GM21367 (cell line): Measurements from ENCODE around the gene ZNF423.

ENCODE experiments used
- ATAC-seq: cut with Tn5 transposase; IDR thresholded peaks from one replicate; pipeline ENCODE4 v1.9.1; 2021; ENCODE audit not compliant: unreplicated experiment

Gene ZNF423

GRCh38 chr16:49502136-49502881, 353.6 kb downstream of the ZNF423 start:
- ATAC-seq: no peak

DNA sequence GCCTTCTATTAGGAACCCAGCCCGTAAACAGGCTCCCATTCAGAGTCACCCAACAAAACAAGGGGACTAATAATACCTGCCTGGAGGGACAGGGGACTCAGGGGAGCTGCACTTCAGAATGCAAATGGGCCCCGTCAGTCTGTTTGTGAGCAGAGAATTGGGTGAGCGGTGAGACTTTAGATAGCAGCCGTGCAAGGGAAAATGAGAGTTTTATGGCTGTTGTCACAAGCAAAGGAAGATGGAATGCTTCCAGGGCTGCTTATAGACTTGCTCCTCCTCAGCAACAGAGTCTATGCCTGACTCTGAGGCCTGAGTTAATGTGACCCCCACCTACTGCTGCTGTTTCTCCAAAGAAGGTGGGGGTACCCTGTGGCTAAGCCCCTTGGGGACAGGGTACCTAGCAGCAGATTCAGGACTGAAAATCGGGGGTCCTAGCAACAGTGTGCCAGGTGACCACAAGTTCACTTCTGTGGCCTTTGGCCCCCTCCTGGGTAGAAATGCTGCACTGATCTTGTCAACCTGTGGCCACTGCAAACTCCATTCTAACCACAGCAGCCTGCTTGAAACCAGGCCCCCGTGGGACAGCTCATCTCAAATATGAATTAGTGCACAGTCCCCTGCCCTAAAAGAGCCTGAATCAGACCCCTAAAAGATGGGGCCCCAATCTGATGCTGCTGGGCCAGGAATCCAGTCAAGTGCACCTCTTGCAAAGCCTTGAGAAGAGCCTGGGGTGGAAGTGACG, 355.9 kb downstream of the ZNF423 start:
- ATAC-seq: no peak

DNA sequence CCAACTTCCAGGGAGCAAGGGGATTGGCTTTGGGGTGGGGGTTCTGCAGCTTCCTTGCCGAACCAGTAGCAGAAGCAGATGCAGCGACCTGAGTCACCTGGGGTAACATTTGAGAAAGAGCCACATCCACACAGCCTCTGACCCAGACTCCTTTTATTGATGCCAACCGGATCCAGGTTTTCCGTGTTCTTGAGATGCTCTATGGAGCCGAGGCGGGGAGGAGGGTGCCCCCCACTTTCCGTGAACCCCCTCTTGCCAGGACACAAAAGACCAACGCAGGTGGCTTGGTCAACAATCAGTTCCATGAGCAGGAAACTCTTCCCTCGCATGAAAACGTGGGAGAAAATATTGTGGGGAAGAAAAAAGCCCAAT, 356.5 kb downstream of the ZNF423 start:
- ATAC-seq: no peak

- no peak for ATAC-seq
Observed at GRCh38 chr16:49498666-49499413, 357.1 kb downstream of the ZNF423 start.

GRCh38 chr16:49498264-49498663, 357.6 kb downstream of the ZNF423 start:
- ATAC-seq: no peak

DNA sequence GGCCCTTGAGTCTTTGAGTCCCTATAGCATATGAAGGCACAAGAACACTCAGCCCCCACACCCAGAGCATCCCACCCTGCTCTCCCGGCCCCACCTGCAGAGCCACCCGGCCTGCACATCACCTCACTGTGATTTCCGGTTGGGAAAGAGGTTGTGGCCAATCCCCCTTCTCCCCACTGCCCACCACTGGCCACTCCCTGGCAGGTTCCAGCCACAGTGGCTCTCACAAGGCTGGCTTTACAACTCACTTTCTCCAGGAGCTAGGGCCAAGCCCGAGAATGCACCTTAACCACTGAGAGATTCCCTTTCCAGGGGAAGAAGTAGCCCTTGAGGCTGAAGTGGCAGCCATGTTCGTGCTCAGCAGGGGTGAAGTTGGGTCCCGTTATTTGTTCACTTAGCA, 358.4 kb downstream of the ZNF423 start:
- no peak for ATAC-seq

GRCh38 chr16:49496656-49497055, 359.3 kb downstream of the ZNF423 start:
- ATAC-seq: no peak

DNA sequence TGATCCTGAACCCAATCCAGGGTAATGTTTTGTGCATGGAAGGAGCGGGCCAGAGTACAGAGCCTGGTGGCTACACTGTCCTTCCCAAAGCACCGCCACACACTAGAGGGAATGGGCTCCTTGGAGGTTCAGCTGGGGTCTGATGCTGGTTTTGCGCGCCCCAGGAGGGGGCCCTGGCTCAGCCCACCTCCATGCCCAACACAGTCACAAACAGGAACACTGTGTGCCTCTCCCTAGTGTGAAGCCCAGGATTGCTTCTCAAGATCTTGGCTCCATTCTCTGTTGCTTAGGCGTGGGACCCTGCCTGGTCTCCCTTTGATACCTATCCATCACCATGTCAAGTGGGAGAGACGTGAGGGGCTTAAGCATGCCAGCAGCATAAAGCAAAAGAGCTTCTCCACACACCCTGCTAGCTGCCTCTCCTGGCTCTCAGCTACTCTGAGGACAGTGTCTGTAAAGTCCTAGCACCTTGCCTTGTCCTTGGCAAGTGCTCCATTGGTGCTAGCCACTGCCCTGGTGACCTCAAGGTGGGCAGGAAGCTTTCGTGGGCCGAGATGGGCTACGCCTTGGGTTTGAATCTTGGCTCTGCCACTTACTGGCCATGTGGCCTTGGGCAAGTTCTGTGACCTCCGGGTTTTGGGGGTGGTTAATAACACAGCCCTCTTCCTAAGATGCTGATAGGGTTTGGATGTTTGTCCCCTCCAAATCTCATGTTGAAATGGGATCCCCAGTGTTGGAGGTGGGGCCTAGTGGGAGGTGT, 360.1 kb downstream of the ZNF423 start:
- ATAC-seq: no peak

- ATAC-seq: no peak
Observed at GRCh38 chr16:49494891-49495566, 360.9 kb downstream of the ZNF423 start.

GRCh38 chr16:49494474-49494873, 361.4 kb downstream of the ZNF423 start:
- no peak for ATAC-seq

GRCh38 chr16:49493836-49494235, 362.1 kb downstream of the ZNF423 start:
- ATAC-seq: no peak

GRCh38 chr16:49492896-49493626, 362.9 kb downstream of the ZNF423 start:
- ATAC-seq: no peak

DNA sequence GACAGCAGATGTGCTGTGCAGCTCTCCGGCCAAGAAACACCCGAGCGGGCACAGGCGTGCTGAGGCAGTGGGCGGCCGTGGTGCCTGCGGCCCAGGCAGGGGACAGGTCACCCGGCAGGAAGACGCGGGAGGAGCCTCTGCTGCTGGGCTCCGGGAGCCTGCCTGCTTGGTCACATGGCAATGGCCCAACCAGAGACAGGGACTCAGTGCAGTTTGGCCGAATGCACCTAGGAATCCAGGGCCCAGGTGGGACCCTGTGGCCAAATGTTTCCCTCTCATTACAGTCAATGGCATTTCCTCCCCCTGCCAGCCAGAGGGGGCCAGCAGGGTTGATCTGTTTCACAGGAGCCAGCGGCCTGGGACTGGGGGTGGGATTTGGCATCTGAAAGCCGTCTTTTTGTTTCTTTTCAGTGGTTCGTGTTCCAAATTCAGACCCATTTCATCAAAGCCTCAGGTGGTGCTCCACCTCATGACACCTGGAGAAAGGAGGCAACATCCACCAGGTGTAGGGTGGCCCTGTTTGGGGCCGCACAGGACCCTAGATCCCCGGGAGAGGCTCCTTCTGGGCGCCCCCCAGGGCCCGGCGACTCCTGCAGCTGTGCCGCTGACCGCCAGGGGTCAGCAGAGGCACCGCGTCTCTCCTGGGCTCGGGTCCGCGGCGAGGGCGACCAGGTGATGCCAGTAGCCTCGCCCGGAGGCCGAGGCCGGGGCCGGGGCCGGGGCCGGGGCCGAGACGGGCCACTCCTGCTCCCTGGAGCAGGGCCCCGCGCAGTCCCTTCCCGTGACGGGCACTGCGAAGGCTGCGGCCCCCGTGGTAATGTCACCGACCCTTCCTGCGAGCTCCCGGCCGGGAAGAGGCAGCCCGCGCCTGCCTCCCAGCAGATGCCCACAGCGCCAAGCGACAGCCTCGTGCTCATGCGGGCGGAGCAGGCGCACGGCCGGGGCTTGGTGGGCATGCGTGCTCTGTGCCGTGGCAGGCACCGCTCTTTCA, 363.8 kb downstream of the ZNF423 start:
- no peak for ATAC-seq

DNA sequence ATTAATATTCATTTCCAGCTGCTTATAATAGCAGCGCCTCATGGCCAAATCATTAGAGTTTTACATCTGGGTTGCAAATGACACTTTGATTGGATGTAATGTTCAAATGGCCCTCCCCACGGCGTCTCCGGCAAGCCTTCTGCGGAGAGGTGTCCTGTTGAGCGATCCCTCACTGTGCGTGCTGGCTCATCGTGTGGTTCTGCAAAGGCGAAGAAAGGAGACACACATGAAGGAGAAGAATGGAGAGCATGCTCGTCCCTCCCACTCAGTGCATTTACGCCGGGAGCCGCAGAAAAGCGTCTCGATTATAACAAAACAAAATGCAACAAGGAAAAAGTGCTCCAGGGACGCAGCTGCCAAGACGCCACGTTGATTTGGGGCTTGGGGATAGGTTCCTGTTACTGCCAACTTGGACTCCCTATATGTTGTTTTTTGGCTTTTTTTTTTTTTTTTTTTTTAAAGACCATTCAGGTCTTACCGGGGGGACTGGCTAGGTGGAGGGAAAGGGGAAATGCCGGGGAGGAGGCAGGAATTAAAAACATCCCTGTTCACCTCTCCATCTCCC, 364.7 kb downstream of the ZNF423 start:
- no peak for ATAC-seq

- no peak for ATAC-seq
Observed at GRCh38 chr16:49490321-49490705, 365.6 kb downstream of the ZNF423 start.

GRCh38 chr16:49489686-49490320, 366.1 kb downstream of the ZNF423 start:
- ATAC-seq: no peak

DNA sequence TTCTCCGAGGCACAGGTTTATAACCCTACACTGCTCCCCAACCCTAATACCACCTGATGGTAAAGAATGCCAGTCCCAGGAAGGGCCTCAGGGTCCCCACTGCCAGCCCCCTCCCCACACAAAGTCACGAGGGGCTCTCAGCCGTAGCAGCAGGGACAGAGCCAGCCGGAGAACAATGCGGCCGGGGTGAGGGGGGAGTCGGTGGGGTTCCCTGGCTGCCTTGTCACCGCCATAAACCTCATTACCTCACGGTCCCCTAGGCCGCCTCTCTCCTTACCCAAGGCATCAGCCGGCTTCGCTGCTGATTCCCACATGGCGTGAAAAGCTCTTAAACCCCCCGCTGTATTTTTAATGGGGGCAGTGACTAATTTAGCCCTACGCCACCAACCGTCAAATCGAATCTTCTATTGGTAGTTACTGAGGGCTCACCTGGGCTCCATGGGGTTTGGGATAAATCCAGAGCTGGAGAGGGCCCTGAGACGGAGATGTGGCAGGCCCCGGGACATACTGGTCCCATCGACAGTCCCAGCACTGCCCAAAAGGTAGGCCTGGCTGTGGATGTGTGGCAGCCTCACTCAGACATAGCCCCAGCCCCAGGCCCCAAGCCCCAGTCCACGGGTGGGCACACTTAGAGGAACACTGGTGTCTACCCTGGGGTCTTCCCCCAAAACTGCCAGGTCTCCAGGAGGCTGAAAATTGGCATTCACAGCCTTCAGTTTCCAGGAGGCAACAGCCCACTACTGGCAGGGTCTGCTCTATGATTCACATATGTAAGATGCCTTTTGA, 367.0 kb downstream of the ZNF423 start:
- no peak for ATAC-seq
